ENCODE data around the gene GID8. TPM values are rescaled to one million over a fixed set of nuclear protein-coding genes. Genes with fewer than 3 reads are reported as not detected.

Gene GID8
- total and polyA plus RNA-seq, 4 donors: 10.2 to 23.6 (median 14.6) TPM

GRCh38 chr20:62971211-62971949 is 33.4 kb downstream of the GID8 start:
- peaks cover 5 to 20% (median 9%) of the 10 kb centered on the region in 4 donors for H3K4me1 ChIP-seq (ENCODE audit: control insufficient read depth in 4 of 4, insufficient read depth in 4 of 4, low read length in 3 of 4)
- no peaks in the 10 kb centered on the region for H3K9me3 ChIP-seq (ENCODE audit: control insufficient read depth in 4 of 4, low read length in 3 of 4)
- no peak overlapping the region for H3K9ac ChIP-seq (ENCODE audit: low read depth in 1 of 2, low read length in 2 of 2)
- H3K4me3 ChIP-seq (ENCODE audit: low read depth in 1 of 3, low read length in 3 of 3): no peak overlapping the region
- TF ChIP-seq RAD21 (IDR thresholded peaks at IDR 0.05) (no peak), EGR1 (IDR thresholded peaks at IDR 0.05; ENCODE audit: low read depth in 2 of 2) (no peak), MAX (IDR thresholded peaks at IDR 0.05) (no peak), HNF4A (conservative IDR thresholded peaks at IDR 0.05) (no peak), HNF4G (IDR thresholded peaks at IDR 0.05) (no peak), NR2F2 (IDR thresholded peaks at IDR 0.05) (no peak)
- peaks cover 0 to 8% (median 5%) of the 10 kb centered on the region in 4 donors for H3K27me3 ChIP-seq (ENCODE audit: control insufficient read depth in 4 of 4, insufficient read depth in 4 of 4, low read length in 3 of 4)
- H3K36me3 ChIP-seq (ENCODE audit: control insufficient read depth in 4 of 4, insufficient read depth in 3 of 4, low read depth in 1 of 4, low read length in 3 of 4): peaks cover 0 to 7% (median 2%) of the 10 kb centered on the region in 4 donors
- no peak overlapping the region for H3K27ac ChIP-seq (ENCODE audit: low read depth in 1 of 2, low read length in 2 of 2)
- 81% methylated on average over 10 of the region's 10 CpGs for WGBS
- DNase-seq (ENCODE audit: low spot score): no peak

GRCh38 chr20:62971950-62972844 is 34.2 kb downstream of the GID8 start:
- Histone ChIP-seq H3K9ac (ENCODE audit: low read depth in 1 of 2, low read length in 2 of 2) (no peak overlapping the region), H3K27me3 (ENCODE audit: control insufficient read depth in 4 of 4, insufficient read depth in 4 of 4, low read length in 3 of 4) (peaks cover 0 to 8% (median 5%) of the 10 kb centered on the region in 4 donors), H3K4me3 (ENCODE audit: low read depth in 1 of 3, low read length in 3 of 3) (no peak overlapping the region)

More at GRCh38 chr20:62971950-62972844, 34.2 kb downstream of the GID8 start:
- peaks cover 5 to 20% (median 8%) of the 10 kb centered on the region in 4 donors for H3K4me1 ChIP-seq (ENCODE audit: control insufficient read depth in 4 of 4, insufficient read depth in 4 of 4, low read length in 3 of 4)
- WGBS: 2% methylated on average over 38 of the region's 38 CpGs
- peaks cover 0 to 2% (median 2%) of the 10 kb centered on the region in 4 donors for H3K36me3 ChIP-seq (ENCODE audit: control insufficient read depth in 4 of 4, insufficient read depth in 3 of 4, low read depth in 1 of 4, low read length in 3 of 4)
- no peaks in the 10 kb centered on the region for H3K9me3 ChIP-seq (ENCODE audit: control insufficient read depth in 4 of 4, low read length in 3 of 4)
- TF ChIP-seq FOXA2 (IDR thresholded peaks at IDR 0.05) (no peak), ZBTB33 (IDR thresholded peaks at IDR 0.05) (no peak), NR2F2 (IDR thresholded peaks at IDR 0.05) (no peak), JUND (IDR thresholded peaks at IDR 0.05) (no peak), TAF1 (conservative IDR thresholded peaks at IDR 0.05) (no peak), RXRA (IDR thresholded peaks at IDR 0.05) (no peak), CTCF (IDR thresholded peaks at IDR 0.05; ENCODE audit: low read depth, low read length, missing input control) (peak; percentile 93), HNF4G (IDR thresholded peaks at IDR 0.05) (no peak), RAD21 (IDR thresholded peaks at IDR 0.05) (peak; percentile 89 to 96)
- DNase-seq (ENCODE audit: low spot score): peak; percentile 82
- H3K27ac ChIP-seq (ENCODE audit: low read depth in 1 of 2, low read length in 2 of 2): no peak overlapping the region

Measured in liver (tissue), 9 donors.